Neutrophil (primary cell): ENCODE data around the gene CCDC30.
"Not testable (repeated sequence)": the region's sequence is repeated elsewhere in the genome, so short reads cannot be mapped to it uniquely, and the experiment has no call there.

Source experiments
- H3K27ac ChIP-seq: fragments of 200-600 bp; sonication (generic); 2 replicates; pipeline ENCODE4 v1.5.1; 2016; ENCODE audit warnings: mild to moderate bottlenecking, moderate library complexity
- H3K27me3 ChIP-seq: fragments of 200-600 bp; sonication (generic); 2 replicates; pipeline ENCODE4 v1.6.0; 2016; ENCODE audit warnings: mild to moderate bottlenecking
- H3K36me3 ChIP-seq: fragments of 200-600 bp; sonication (generic); 2 replicates; pipeline ENCODE4 v1.5.1; 2017
- H3K4me1 ChIP-seq, 2 experiments: fragments of 200-600 bp in 1 of 2; sonication (generic) in 1 of 2; 1 replicate in 1 of 2; 2 replicates in 1 of 2; pipeline versions ENCODE4 v1.5.1 to v1.6.1; 2013 to 2016; ENCODE audit warnings: low read depth in 1 of 2, low read length in 1 of 2, mild to moderate bottlenecking in 1 of 2, moderate library complexity in 1 of 2; ENCODE audit not compliant: control insufficient read depth in 1 of 2, insufficient read depth in 1 of 2
- H3K4me3 ChIP-seq, 2 experiments: fragments of 200-600 bp in 1 of 2; sonication (generic) in 1 of 2; 1 replicate in 1 of 2; 2 replicates in 1 of 2; pipeline ENCODE4 v1.5.1; 2013 to 2016; ENCODE audit warnings: low read depth in 1 of 2, low read length in 1 of 2, mild to moderate bottlenecking in 1 of 2, moderate library complexity in 1 of 2
- H3K9me3 ChIP-seq: fragments of 200-600 bp; sonication (generic); 2 replicates; pipeline ENCODE4 v1.5.1; 2016
- CTCF ChIP-seq: fragments of 200-600 bp; sonication (generic); IDR thresholded peaks from 2 replicates; pipeline ENCODE4 v1.5.1; 2016; ENCODE audit warnings: antibody characterized with exemption

Gene CCDC30

GRCh38 chr1:42466030-42466429 is 2.9 kb downstream of the CCDC30 start:
- no peak for TF ChIP-seq CTCF

GRCh38 chr1:42469727-42470126 is 6.6 kb downstream of the CCDC30 start:
- Histone ChIP-seq H3K27me3 (no peaks in the 10 kb centered on the region), H3K4me3 (no peak overlapping the region), H3K4me1 (no peaks in the 10 kb centered on the region), H3K27ac (no peak overlapping the region), H3K36me3 (no peaks in the 10 kb centered on the region), H3K9me3 (no peaks in the 10 kb centered on the region)
- no peak for TF ChIP-seq CTCF

More at GRCh38 chr1:42466030-42466429, 2.9 kb downstream of the CCDC30 start:
- peaks cover 18% of the 10 kb centered on the region for H3K36me3 ChIP-seq
- no peaks in the 10 kb centered on the region for H3K9me3 ChIP-seq
- no peak overlapping the region for H3K27ac ChIP-seq
- peaks cover 17 to 18% of the 10 kb centered on the region in 2 experiments for H3K4me1 ChIP-seq
- no peak overlapping the region for H3K4me3 ChIP-seq
- H3K27me3 ChIP-seq, result peaks cover 20% of the 10 kb centered on the region

GRCh38 chr1:42476605-42477004 is 13.5 kb downstream of the CCDC30 start:
- Histone ChIP-seq H3K9me3 (no peaks in the 10 kb centered on the region), H3K27me3 (no peaks in the 10 kb centered on the region), H3K27ac (no peak overlapping the region), H3K36me3 (no peaks in the 10 kb centered on the region), H3K4me3 (no peak overlapping the region), H3K4me1 (no peaks in the 10 kb centered on the region)
- TF ChIP-seq CTCF, result no peak

- H3K36me3 ChIP-seq, H3K4me1 ChIP-seq, H3K4me3 ChIP-seq, H3K9me3 ChIP-seq, H3K27me3 ChIP-seq, H3K27ac ChIP-seq: not testable (repeated sequence)
Measured at GRCh38 chr1:42477354-42477753, 14.3 kb downstream of the CCDC30 start.

GRCh38 chr1:42477775-42478174 is 14.7 kb downstream of the CCDC30 start:
- TF ChIP-seq CTCF, result no peak
- Histone ChIP-seq H3K27ac (no peak overlapping the region), H3K9me3 (no peaks in the 10 kb centered on the region), H3K4me3 (no peak overlapping the region), H3K36me3 (no peaks in the 10 kb centered on the region), H3K27me3 (no peaks in the 10 kb centered on the region), H3K4me1 (no peaks in the 10 kb centered on the region)

GRCh38 chr1:42479621-42480020 is 16.5 kb downstream of the CCDC30 start:
- H3K9me3 ChIP-seq, result no peaks in the 10 kb centered on the region
- H3K4me3 ChIP-seq, result no peak overlapping the region
- TF ChIP-seq CTCF, result no peak
- H3K36me3 ChIP-seq, result no peaks in the 10 kb centered on the region
- no peaks in the 10 kb centered on the region for H3K27me3 ChIP-seq
- H3K27ac ChIP-seq, result no peak overlapping the region
- H3K4me1 ChIP-seq, result no peaks in the 10 kb centered on the region
